HepG2 (cell line): ENCODE data around the gene ATG4D. TPM values are rescaled to one million over a fixed set of nuclear protein-coding genes. Genes with fewer than 3 reads are reported as not detected.

Source experiments
- ATAC-seq: fragments of 200-7000 bp; cut with Tn5 transposase; 3 replicates; pipeline ENCODE4 v1.9.1; 2020; ENCODE audit warnings: mild to moderate bottlenecking, moderate library complexity
- BruUV-seq: library from RNA; stranded (reverse); fragments of 400-500 nt; replicated peaks from 2 replicates; lab custom pipeline; 2021; lab: Mats Ljungman, UMichigan
- CTCF ChIA-PET: fragments of 300-600 bp; formaldehyde crosslinking; extraction: SDS; loops from one replicate; lab custom pipeline; 2021; ENCODE audit warnings: low total read pairs, inconsistent platforms, low intra/inter-chr PET ratio; lab: Yijun Ruan, JAX
- POLR2A ChIA-PET: fragments of 350-600 bp; sonication (Branson Sonifier 250); formaldehyde crosslinking; loops from one replicate; lab custom pipeline; 2020; ENCODE audit warnings: antibody characterized with exemption, inconsistent platforms; lab: Yijun Ruan, JAX
- DNase-seq: peaks from one replicate; pipeline ENCODE4 v3.0.0-alpha.2; 2015; ENCODE audit warnings: low spot score
- FAIRE-seq: peaks from 3 replicates; lab custom pipeline; 2011; peaks lifted over from hg19 to GRCh38; lab: Jason Lieb, UNC
- H2AFZ ChIP-seq: one replicate; pipeline ENCODE4 v1.6.1; 2011; ENCODE audit warnings: low read length, inconsistent platforms
- H3K27ac ChIP-seq: fragments of 300-600 bp; 3 replicates; pipeline ENCODE4 v1.8.0; 2011; ENCODE audit warnings: mixed run types, mild to moderate bottlenecking, mixed read lengths, low read length, inconsistent platforms; ENCODE audit not compliant: insufficient read depth; ENCODE audit errors: extremely low read length
- H3K27me3 ChIP-seq, 2 experiments: fragments of 200-600 bp in 1 of 2; 2 replicates in 1 of 2; 3 replicates in 1 of 2; pipeline versions ENCODE4 v1.6.0 to v1.8.0; 2011; ENCODE audit warnings: low read length in 2 of 2, mild to moderate bottlenecking in 2 of 2, moderate library complexity in 2 of 2, inconsistent platforms in 1 of 2; ENCODE audit not compliant: insufficient read depth in 2 of 2, control insufficient read depth in 1 of 2
- H3K36me3 ChIP-seq, 2 experiments: fragments of 200-600 bp in 1 of 2; replicated peaks in 1 of 2; 2 replicates in 1 of 2; 3 replicates in 1 of 2; pipeline versions ENCODE4 v1.5.1 to v1.8.0; 2011; ENCODE audit warnings: low read length in 2 of 2, inconsistent platforms in 1 of 2; ENCODE audit not compliant: insufficient read depth in 2 of 2, control insufficient read depth in 1 of 2
- H3K4me1 ChIP-seq: 2 replicates; pipeline ENCODE4 v1.5.1; 2012; ENCODE audit warnings: low read length, inconsistent platforms; ENCODE audit not compliant: insufficient read depth
- H3K4me2 ChIP-seq: 2 replicates; pipeline ENCODE4 v1.6.0; 2011; ENCODE audit warnings: low read depth, low read length, inconsistent platforms
- H3K4me3 ChIP-seq, 3 experiments: fragments of 200-600 bp in 1 of 3; sonication (generic), shearing (Covaris generic) in 1 of 3; replicated peaks in 1 of 3; 2 replicates each; pipeline ENCODE4 v1.5.1; 2011 to 2016; ENCODE audit warnings: low read length in 3 of 3, inconsistent platforms in 2 of 3, low read depth in 2 of 3, mild to moderate bottlenecking in 2 of 3, control low read depth in 1 of 3, mixed read lengths in 1 of 3; ENCODE audit not compliant: insufficient read depth in 1 of 3
- H3K79me2 ChIP-seq: one replicate; pipeline ENCODE4 v1.6.1; 2011; ENCODE audit warnings: low read length, inconsistent platforms; ENCODE audit not compliant: insufficient read depth
- H3K9ac ChIP-seq: 2 replicates; pipeline ENCODE4 v1.6.0; 2011; ENCODE audit warnings: mild to moderate bottlenecking, low read depth, low read length, inconsistent platforms; ENCODE audit not compliant: insufficient read depth
- H3K9me3 ChIP-seq: 2 replicates; pipeline ENCODE4 v1.5.1; 2012; ENCODE audit warnings: mild to moderate bottlenecking, low read length
- H4K20me1 ChIP-seq: 2 replicates; pipeline ENCODE4 v1.6.0; 2011; ENCODE audit warnings: inconsistent platforms, mild to moderate bottlenecking, low read length, moderate library complexity; ENCODE audit not compliant: insufficient read depth
- AKNA ChIP-seq: sonication (generic); formaldehyde crosslinking; IDR thresholded peaks from 2 replicates; pipeline ENCODE4 v1.4.0; 2020; ENCODE audit warnings: missing genetic modification reagents, borderline replicate concordance
- HDAC1 ChIP-seq: sonication (generic); formaldehyde crosslinking; IDR thresholded peaks from 2 replicates; pipeline ENCODE4 v1.5.1; 2020; ENCODE audit warnings: mild to moderate bottlenecking, missing genetic modification reagents
- HNRNPH1 ChIP-seq: fragments of 200-400 bp; formaldehyde crosslinking; optimal IDR thresholded peaks from 2 replicates; pipeline ENCODE3; 2017; ENCODE audit warnings: mild to moderate bottlenecking, low read depth, low read length
- HOXA9 ChIP-seq: sonication (generic); formaldehyde crosslinking; IDR thresholded peaks from 2 replicates; pipeline ENCODE4 v1.8.1; 2022; ENCODE audit warnings: missing genetic modification reagents, mild to moderate bottlenecking, moderate library complexity, borderline replicate concordance
- MNT ChIP-seq: fragments of 450-650 bp; IDR thresholded peaks from 2 replicates; pipeline ENCODE4 v1.6.1; 2016
- SATB2 ChIP-seq: sonication (generic); formaldehyde crosslinking; IDR thresholded peaks from 2 replicates; pipeline ENCODE4 v1.5.0; 2020; ENCODE audit warnings: missing genetic modification reagents
- ZNF24 ChIP-seq: fragments of 450-650 bp; IDR thresholded peaks from 2 replicates; pipeline ENCODE4 v1.6.1; 2017; ENCODE audit warnings: antibody characterized with exemption, mild to moderate bottlenecking
- ZNF589 ChIP-seq: sonication (generic); formaldehyde crosslinking; conservative IDR thresholded peaks from 2 replicates; pipeline ENCODE4 v1.8.0; 2022; ENCODE audit warnings: mild to moderate bottlenecking, moderate library complexity, missing genetic modification reagents
- ZNF598 ChIP-seq: sonication (generic); formaldehyde crosslinking; IDR thresholded peaks from 2 replicates; pipeline ENCODE4 v1.5.1; 2020; ENCODE audit warnings: mild to moderate bottlenecking, missing genetic modification reagents, borderline replicate concordance
- WGBS: methylation state at CpG from one replicate; pipeline ENCODE4 v1.1.6; 2017; ENCODE audit warnings: low lambda C conversion rate; 5-methylcytosine and 5-hydroxymethylcytosine counted together
- in situ Hi-C: cut with HindIII; loops from 2 replicates; pipeline ENCODE4 v1.10.0; 2017; ENCODE audit warnings: low pct_unique_long_range_greater_than_20kb; ENCODE audit not compliant: extremely low pct_ligation_motif_present
- intact Hi-C: fragments of 100-400 bp; cut with micrococcal nuclease; formaldehyde crosslinking; loops from one replicate; pipeline ENCODE4 v1.10.0; 2022; ENCODE audit not compliant: unreplicated experiment
- polyA plus RNA-seq, 8 experiments: library from polyadenylated mRNA; depleted of rRNA in 3 of 8; stranded (reverse) in 7 of 8; unstranded in 1 of 8; fragments of >200 nt; fragmentation: Illumina TruSeq in 4 of 8; extraction: Trizol in 4 of 8; gene quantifications; 2 replicates each; pipeline versions ENCODE4 v1.2.1 to v1.2.3, GENCODE V29; 2011 to 2016; ENCODE audit warnings: low read depth in 4 of 8, missing spikeins in 1 of 8, mixed read lengths in 1 of 8; ENCODE audit not compliant: insufficient read depth in 1 of 8
- total RNA-seq, 5 experiments: library from RNA; depleted of rRNA; stranded (reverse); fragments of >200 nt; fragmentation: Illumina TruSeq; extraction: Trizol; gene quantifications; 2 replicates each; pipeline ENCODE4 v1.2.3, GENCODE V29; 2016; ENCODE audit warnings: low read depth in 1 of 5

The ATG4D gene
- total and polyA plus RNA-seq, 2 of the 13 experiments (the other 11 are each of a cell fraction or from before 2014, with no cell fraction given) = 17.8 to 19.0 TPM

GRCh38 chr19:10566658-10567410 is 23.1 kb downstream of the ATG4D start:
- Histone ChIP-seq H3K4me2 (peak overlapping the region; percentile 84), H3K9ac (no peak overlapping the region)
- no peak for DNase-seq

DNA sequence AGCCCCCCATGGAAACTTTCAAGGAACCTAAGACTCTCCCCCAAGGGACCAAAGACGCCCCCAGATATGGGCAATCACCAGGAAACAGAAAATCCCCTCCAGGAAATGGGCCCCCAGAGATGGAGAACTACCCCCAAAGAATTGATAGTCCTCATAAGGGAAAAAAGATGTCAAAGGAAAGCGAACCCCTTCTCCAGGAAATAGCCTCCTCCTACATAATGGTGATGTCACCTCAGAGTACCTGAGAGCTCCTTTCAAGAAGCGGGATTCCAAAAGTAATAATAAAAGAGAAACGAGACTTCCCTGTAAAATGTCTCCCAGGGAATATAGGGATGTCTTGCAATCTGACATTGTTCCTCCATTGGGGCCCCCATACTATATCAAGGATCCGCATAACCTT is 24.0 kb downstream of the ATG4D start:
- CTCF ChIA-PET = no interaction called here
- Histone ChIP-seq H3K27me3 (no peaks in the 10 kb centered on the region), H3K4me2 (peak overlapping the region; percentile 80), H3K9me3 (no peaks in the 10 kb centered on the region), H3K36me3 (no peaks in the 10 kb centered on the region; a peak in 1 of 5 replicates), H2AFZ (no peak overlapping the region), H4K20me1 (no peaks in the 10 kb centered on the region), H3K4me1 (peaks cover 50% of the 10 kb centered on the region), H3K9ac (peak overlapping the region; percentile 70; the same call in 1 of the 2 replicates), H3K27ac (no peak overlapping the region), H3K79me2 (peaks cover 10% of the 10 kb centered on the region), H3K4me3 (peak overlapping the region; percentile 59 to 85 (median 82); a peak in 5 of 6 replicates)
- DNase-seq (no peak), FAIRE-seq (no peak), ATAC-seq (no peak)
- BruUV-seq = no TSS peak
- intact Hi-C loops (no loop called here), in situ Hi-C loops (no loop called here)
- POLR2A ChIA-PET = interaction anchor here (0.7 kb wide), 1 partner anchor 10 kb away, joined by 4 read pairs; no protein-coding TSS in a partner anchor
- WGBS = 76% methylated on average over 5 of the region's 5 CpGs
- TF ChIP-seq HNRNPH1 (no peak), SATB2 (CRISPR knock-in tag) (no peak), ZNF24 (no peak), HOXA9 (no peak), ZNF589 (CRISPR knock-in tag) (no peak), AKNA (no peak)

More at GRCh38 chr19:10566658-10567410, 23.1 kb downstream of the ATG4D start:
- peak overlapping the region; percentile 39 for H3K27ac ChIP-seq
- H3K4me1 ChIP-seq = peaks cover 41% of the 10 kb centered on the region
- H3K79me2 ChIP-seq = peaks cover 10% of the 10 kb centered on the region
- no TSS peak for BruUV-seq
- no peak overlapping the region for H3K4me3 ChIP-seq
- H3K36me3 ChIP-seq = no peaks in the 10 kb centered on the region; a peak in 1 of 5 replicates
- no peak for FAIRE-seq
- H2AFZ ChIP-seq = no peak overlapping the region
- in situ Hi-C loops = no loop called here
- no peaks in the 10 kb centered on the region for H3K9me3 ChIP-seq
- TF ChIP-seq HDAC1 (no peak), ZNF598 (CRISPR knock-in tag) (no peak), MNT (peak; percentile 19; the same call in 1 of the 2 replicates)
- no peak for ATAC-seq
- WGBS = 70% methylated on average over 15 of the region's 19 CpGs
- no peaks in the 10 kb centered on the region for H3K27me3 ChIP-seq
- ChIA-PET CTCF (no interaction called here), POLR2A (interaction anchor here (1.6 kb wide), 1 partner anchor 10 kb away, joined by 3 read pairs; no protein-coding TSS in a partner anchor)
- H4K20me1 ChIP-seq = no peaks in the 10 kb centered on the region
- intact Hi-C loops = no loop called here
